ENCODE data around the gene PAIP1. TPM values are rescaled to one million over a fixed set of nuclear protein-coding genes. Genes with fewer than 3 reads are reported as not detected.

Gene PAIP1
- 102 to 123 TPM (median 109 TPM) in 5 replicates for total RNA-seq (2022; extraction: Qiagen RNA extraction; ENCODE audit: low read depth)

DNA sequence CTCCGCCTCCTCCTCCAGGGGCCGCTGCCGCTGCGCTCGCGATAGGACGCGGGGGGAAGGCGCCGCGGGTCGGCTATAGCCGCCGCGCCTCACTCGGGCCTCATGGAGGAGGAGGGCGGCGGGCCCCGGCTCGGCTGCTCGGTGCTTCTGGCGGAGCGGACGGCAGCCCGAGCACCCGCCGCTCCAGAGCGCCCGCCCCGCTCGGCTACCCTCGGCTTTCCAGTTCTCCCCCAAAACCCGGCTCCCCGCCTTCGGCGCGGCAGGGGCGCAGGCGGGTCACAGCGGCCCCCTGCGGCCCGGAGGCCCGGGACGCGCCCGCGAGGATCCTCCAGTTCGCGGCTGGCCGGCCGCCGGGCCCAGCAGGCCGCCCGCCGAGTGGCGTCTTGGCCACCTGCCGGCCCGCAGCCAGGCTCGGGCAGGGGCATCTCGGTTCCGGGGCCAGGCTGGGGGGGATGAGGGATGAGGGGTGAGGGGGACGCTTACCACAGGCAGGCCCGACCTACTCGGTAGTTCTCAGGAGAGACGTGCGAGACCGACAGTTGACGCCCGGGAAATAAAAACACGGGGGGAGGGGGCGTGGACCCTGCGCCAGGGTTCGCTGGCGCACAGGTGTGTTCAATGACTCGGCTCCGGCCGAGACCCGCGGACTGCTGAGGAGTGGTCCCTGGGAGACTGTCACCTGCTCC is at the start of gene PAIP1:
TSS of gene PAIP1 (minus strand) at position 221 of the 686 bp plus-strand sequence. CDS start 231 bp downstream, outside the sequence.

DNA sequence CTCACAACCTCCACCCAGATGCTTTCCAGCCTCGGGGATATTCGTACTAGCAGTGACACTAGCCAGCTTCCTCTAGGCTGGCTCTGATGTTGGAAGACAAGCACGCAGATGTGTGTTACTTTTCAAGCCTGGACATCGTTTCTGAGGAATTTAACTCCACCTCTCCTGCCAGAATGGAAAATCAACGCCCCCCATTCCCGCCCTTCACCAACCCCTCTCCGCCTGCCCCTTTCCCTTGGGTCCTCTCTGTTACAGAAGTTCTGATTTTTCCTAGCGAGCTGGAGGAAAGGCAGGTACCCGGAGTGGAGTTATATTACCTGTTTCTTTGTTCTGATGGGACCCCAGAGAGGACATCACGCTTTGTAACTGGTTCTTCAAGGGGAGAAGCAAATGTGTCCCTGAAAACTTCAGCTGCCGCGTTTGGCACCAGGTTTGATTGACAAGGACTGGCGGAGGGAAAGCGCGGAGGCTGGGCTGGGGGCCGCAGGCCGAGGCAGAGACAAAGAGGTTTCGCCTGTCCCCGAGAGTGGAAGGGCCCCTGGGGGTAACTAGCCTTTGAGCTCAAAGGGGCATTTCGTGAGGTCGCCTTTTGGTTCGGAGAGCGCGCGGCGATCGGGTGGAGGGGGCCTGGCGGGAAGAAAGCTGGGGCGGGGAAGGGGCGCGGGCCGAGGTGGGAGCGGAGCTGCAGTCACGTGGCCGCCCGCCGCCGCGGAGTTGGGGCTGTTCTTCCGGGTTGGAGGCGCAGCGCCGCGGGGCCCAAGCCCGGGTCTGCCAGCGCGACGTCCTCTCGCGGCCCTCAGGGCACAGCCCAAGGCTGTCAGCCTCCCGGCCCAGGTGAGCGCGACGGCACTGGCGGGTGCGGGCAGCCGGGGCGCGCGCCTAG is 45.8 kb upstream of the PAIP1 start, which contains the start of gene NNT:
TSS of gene NNT (plus strand) at position 720 of the 883 bp plus-strand sequence. CDS start 6,016 bp downstream, outside the sequence.

DNA sequence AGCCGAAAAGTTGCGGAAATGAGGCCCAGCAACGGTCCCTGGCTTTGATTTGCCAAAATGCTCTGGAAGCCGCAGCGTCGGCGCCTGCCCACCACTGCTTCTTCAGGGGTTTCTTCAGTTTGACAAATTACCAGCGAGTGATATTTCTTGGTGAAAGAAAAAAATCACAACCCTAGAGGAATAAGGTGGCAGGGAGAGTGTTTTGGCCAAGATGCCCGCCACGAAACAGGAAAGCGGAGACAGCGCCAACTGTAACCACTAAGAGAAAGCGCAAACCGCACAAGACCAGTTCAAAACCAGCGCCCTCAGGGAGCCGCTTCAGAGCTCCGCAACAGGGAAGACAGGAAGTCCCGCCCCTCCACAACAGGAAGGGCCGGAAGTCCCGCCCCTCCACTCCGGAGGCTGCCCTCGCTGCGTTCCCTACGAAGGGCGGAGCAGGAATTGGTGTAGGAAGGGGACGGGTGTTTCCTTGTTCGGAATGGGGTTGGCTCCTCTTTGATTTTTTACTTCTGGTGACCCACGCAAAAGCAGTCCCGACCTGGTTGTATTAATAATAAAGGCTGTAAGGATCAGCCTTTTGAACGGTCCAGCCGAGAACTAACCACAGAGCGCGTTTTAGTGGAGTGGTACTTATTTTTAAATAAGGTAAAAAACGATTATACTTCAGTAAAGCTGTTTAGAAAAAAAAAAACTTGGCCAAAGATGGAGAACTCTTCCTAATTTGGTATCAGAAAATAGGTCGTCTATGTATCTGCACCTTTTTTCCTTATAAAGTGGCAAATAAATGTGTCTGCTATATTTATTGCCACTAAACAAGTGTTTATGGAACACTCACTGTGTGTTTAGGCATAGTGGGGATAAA is 41.8 kb downstream of the PAIP1 start, which contains the start of gene C5orf34:
TSS of gene C5orf34 (minus strand) at position 333 of the 862 bp plus-strand sequence. CDS start 5,809 bp downstream, outside the sequence.

GRCh38 chr5:43483298-43484105 is 73.4 kb downstream of the PAIP1 start, which contains the start of gene TMEM267:
TSS of gene TMEM267 (minus strand) at chr5:43483865. CDS start at chr5:43453969, 29,896 bp downstream.

Other genes starting within 250 kb of the PAIP1 start
- 50.5 to 79.8 TPM (median 58.0 TPM) in 5 replicates for gene HMGCS1, start 243.7 kb downstream of the PAIP1 start, total RNA-seq (2022; extraction: Qiagen RNA extraction; ENCODE audit: low read depth)
- 0.06 to 0.22 TPM (median 0.14 TPM) in 4 of 5 replicates, not detected in the other for gene CCL28, start 144.7 kb downstream of the PAIP1 start, total RNA-seq (2022; extraction: Qiagen RNA extraction; ENCODE audit: low read depth)
- gene TMEM267, start 73.2 kb downstream of the PAIP1 start, total RNA-seq (2022; extraction: Qiagen RNA extraction; ENCODE audit: low read depth): 16.8 to 24.2 TPM (median 19.5 TPM) in 5 replicates
- gene C5orf34, start 41.9 kb downstream of the PAIP1 start, total RNA-seq (2022; extraction: Qiagen RNA extraction; ENCODE audit: low read depth): 3.5 to 6.2 TPM (median 4.5 TPM) in 5 replicates
- gene NNT, start 46.1 kb upstream of the PAIP1 start, total RNA-seq (2022; extraction: Qiagen RNA extraction; ENCODE audit: low read depth): 8.3 to 14.5 TPM (median 11.2 TPM) in 5 replicates

Measured in A549 treated with ZK216348 at 1 μM for 4 hours (cell line).